Keratinocyte (primary cell): ENCODE data around the gene DGCR6L. TPM values are rescaled to one million over a fixed set of nuclear protein-coding genes. Genes with fewer than 3 reads are reported as not detected.
"Not testable (repeated sequence)": the region's sequence is repeated elsewhere in the genome, so short reads cannot be mapped to it uniquely, and the experiment has no call there.

Source experiments
- DNase-seq: peaks from one replicate; pipeline ENCODE4 v3.0.0-alpha.2; 2011; ENCODE audit warnings: low read depth, missing footprints, low spot score
- FAIRE-seq: peaks from 2 replicates; lab custom pipeline; 2011; peaks lifted over from hg19 to GRCh38; lab: Jason Lieb, UNC
- H2AFZ ChIP-seq: 2 replicates; pipeline ENCODE4 v1.6.0; 2012; ENCODE audit warnings: low read length, control low read depth, inconsistent platforms; ENCODE audit not compliant: control insufficient read depth
- H3K27ac ChIP-seq: 2 replicates; pipeline ENCODE4 v1.5.1; 2011; ENCODE audit warnings: low read length; ENCODE audit not compliant: control insufficient read depth, insufficient read depth
- H3K27me3 ChIP-seq: 3 replicates; pipeline ENCODE4 v1.6.0; 2011; ENCODE audit warnings: low read length; ENCODE audit not compliant: control insufficient read depth, insufficient read depth; ENCODE audit errors: extremely low read depth
- H3K36me3 ChIP-seq, 2 experiments: 2 replicates in 1 of 2; 3 replicates in 1 of 2; pipeline ENCODE4 v1.5.1; 2011; ENCODE audit warnings: low read length in 2 of 2, mild to moderate bottlenecking in 1 of 2; ENCODE audit not compliant: control insufficient read depth in 2 of 2, insufficient read depth in 2 of 2; ENCODE audit errors: extremely low read depth in 1 of 2
- H3K4me1 ChIP-seq: 3 replicates; pipeline ENCODE4 v1.5.1; 2011; ENCODE audit warnings: low read length; ENCODE audit not compliant: control insufficient read depth, insufficient read depth; ENCODE audit errors: extremely low read depth
- H3K4me2 ChIP-seq: 3 replicates; pipeline ENCODE4 v1.6.0; 2011; ENCODE audit warnings: low read depth, low read length; ENCODE audit not compliant: control insufficient read depth, insufficient read depth; ENCODE audit errors: extremely low read depth
- H3K4me3 ChIP-seq, 3 experiments: fragments of 200-600 bp in 1 of 3; sonication (generic) in 1 of 3; 2 replicates in 2 of 3; 3 replicates in 1 of 3; pipeline ENCODE4 v1.5.1; 2011 to 2016; ENCODE audit warnings: low read length in 3 of 3, mild to moderate bottlenecking in 3 of 3, control low read depth in 2 of 3, inconsistent platforms in 1 of 3, low read depth in 1 of 3, mixed read lengths in 1 of 3, mixed run types in 1 of 3, moderate library complexity in 1 of 3; ENCODE audit not compliant: control insufficient read depth in 2 of 3, insufficient read depth in 2 of 3; ENCODE audit errors: extremely low read depth in 1 of 3
- H3K79me2 ChIP-seq: 2 replicates; pipeline ENCODE4 v1.6.0; 2012; ENCODE audit warnings: low read length; ENCODE audit not compliant: control insufficient read depth, insufficient read depth
- H3K9ac ChIP-seq: 3 replicates; pipeline ENCODE4 v1.6.0; 2011; ENCODE audit warnings: low read length; ENCODE audit not compliant: control insufficient read depth, insufficient read depth; ENCODE audit errors: extremely low read depth
- H3K9me1 ChIP-seq: 3 replicates; pipeline ENCODE4 v1.6.0; 2011; ENCODE audit warnings: low read length; ENCODE audit not compliant: control insufficient read depth, insufficient read depth; ENCODE audit errors: extremely low read depth
- H3K9me3 ChIP-seq: 2 replicates; pipeline ENCODE4 v1.5.1; 2012; ENCODE audit warnings: low read depth, low read length; ENCODE audit not compliant: control insufficient read depth
- H4K20me1 ChIP-seq: 3 replicates; pipeline ENCODE4 v1.6.0; 2011; ENCODE audit warnings: low read length; ENCODE audit not compliant: control insufficient read depth, insufficient read depth; ENCODE audit errors: extremely low read depth
- CTCF ChIP-seq, 3 experiments: IDR thresholded peaks in 1 of 3; conservative IDR thresholded peaks in 1 of 3; optimal IDR thresholded peaks in 1 of 3; 2 replicates in 2 of 3; 3 replicates in 1 of 3; pipeline versions ENCODE3 to v1.5.1; 2011; ENCODE audit warnings: low read length in 3 of 3, mild to moderate bottlenecking in 3 of 3, moderate library complexity in 2 of 3, control low read depth in 1 of 3, inconsistent platforms in 1 of 3; ENCODE audit not compliant: insufficient read depth in 2 of 3; ENCODE audit errors: extremely low read depth in 1 of 3
- EZH2 ChIP-seq: IDR thresholded peaks from one replicate; pipeline ENCODE4 v1.6.1; 2012; ENCODE audit warnings: inconsistent platforms, mild to moderate bottlenecking, low read length, moderate library complexity
- dilution Hi-C: fragments of 300-500 bp; cut with MboI; formaldehyde crosslinking; loops from one replicate; pipeline ENCODE4 v1.7.0; 2020; ENCODE audit warnings: low sequenced_read_pairs; ENCODE audit not compliant: extremely low pct_ligation_motif_present
- polyA plus RNA-seq, 5 experiments: library from polyadenylated mRNA; depleted of rRNA in 3 of 5; stranded (reverse) in 3 of 5; stranded (forward) in 1 of 5; unstranded in 1 of 5; fragments of >200 nt; gene quantifications; 1 replicate in 1 of 5; 2 replicates in 3 of 5; 3 replicates in 1 of 5; pipeline versions ENCODE4 v1.2.1 to v1.2.3, GENCODE V29; 2011 to 2012; ENCODE audit warnings: missing spikeins in 2 of 5, low read depth in 1 of 5, low replicate concordance in 1 of 5

Gene DGCR6L
- polyA plus RNA-seq, 1 donor (not counting 4 experiments of a cell fraction or from before 2014, with no cell fraction given), result 19.2 TPM

- no peak overlapping the region for H3K4me2 ChIP-seq
- TF ChIP-seq EZH2, result no peak
- TF ChIP-seq CTCF (optimal IDR thresholded peaks at IDR 0.05 in 1 of 3, IDR thresholded peaks at IDR 0.05 in 1 of 3, conservative IDR thresholded peaks at IDR 0.05 in 1 of 3; ENCODE audit: extremely low read depth in 1 of 3, insufficient read depth in 2 of 3, low read length in 3 of 3), result no peak
- H3K9ac ChIP-seq, result no peak overlapping the region
- no peaks in the 10 kb centered on the region for H3K36me3 ChIP-seq
- H3K79me2 ChIP-seq, result no peaks in the 10 kb centered on the region
- H3K9me1 ChIP-seq, result no peaks in the 10 kb centered on the region
- dilution Hi-C loops, result no loop called here
- H3K4me1 ChIP-seq, result peaks cover 11% of the 10 kb centered on the region
- H2AFZ ChIP-seq, result no peak overlapping the region
- DNase-seq (no peak), FAIRE-seq (no peak)
- no peak overlapping the region for H3K4me3 ChIP-seq
- no peak overlapping the region for H3K27ac ChIP-seq
- H4K20me1 ChIP-seq, result no peaks in the 10 kb centered on the region
- peaks cover 11% of the 10 kb centered on the region for H3K27me3 ChIP-seq
- no peaks in the 10 kb centered on the region for H3K9me3 ChIP-seq
These were observed 15.2 kb downstream of the DGCR6L start for GRCh38 chr22:20304646-20305045.

GRCh38 chr22:20303229-20303534, 16.7 kb downstream of the DGCR6L start:
- FAIRE-seq, H3K9me3 ChIP-seq, dilution Hi-C loops, DNase-seq, H4K20me1 ChIP-seq, H3K27ac ChIP-seq, H3K4me3 ChIP-seq, H3K4me2 ChIP-seq, H3K36me3 ChIP-seq, H3K4me1 ChIP-seq, H3K9ac ChIP-seq, H3K79me2 ChIP-seq, H2AFZ ChIP-seq, H3K9me1 ChIP-seq: not testable (repeated sequence)
- H3K27me3 ChIP-seq, result peaks cover 17% of the 10 kb centered on the region

GRCh38 chr22:20302438-20303228, 17.2 kb downstream of the DGCR6L start:
- no peaks in the 10 kb centered on the region for H3K4me1 ChIP-seq
- H3K4me3 ChIP-seq, result no peak overlapping the region
- no peaks in the 10 kb centered on the region for H3K9me1 ChIP-seq
- H3K9ac ChIP-seq, result no peak overlapping the region
- no peak overlapping the region for H3K4me2 ChIP-seq
- no peaks in the 10 kb centered on the region for H3K36me3 ChIP-seq
- no peaks in the 10 kb centered on the region for H3K9me3 ChIP-seq
- FAIRE-seq (no peak), DNase-seq (no peak)
- H3K27ac ChIP-seq, result no peak overlapping the region
- H3K27me3 ChIP-seq, result peaks cover 21% of the 10 kb centered on the region
- dilution Hi-C loops, result no loop called here
- H4K20me1 ChIP-seq, result no peaks in the 10 kb centered on the region
- no peak overlapping the region for H2AFZ ChIP-seq
- no peaks in the 10 kb centered on the region for H3K79me2 ChIP-seq
- no peak for TF ChIP-seq EZH2
- TF ChIP-seq CTCF (optimal IDR thresholded peaks at IDR 0.05 in 1 of 3, IDR thresholded peaks at IDR 0.05 in 1 of 3, conservative IDR thresholded peaks at IDR 0.05 in 1 of 3; ENCODE audit: extremely low read depth in 1 of 3, insufficient read depth in 2 of 3, low read length in 3 of 3), result no peak
